HG03565 (cell line): ENCODE data around the gene IGF1R.
A peak's percentile ranks its signal among the peaks of the same experiment; 100 is the strongest.
"Not testable (repeated sequence)": the region's sequence is repeated elsewhere in the genome, so short reads cannot be mapped to it uniquely, and the experiment has no call there.

ENCODE experiments used
- ATAC-seq: cut with Tn5 transposase; IDR thresholded peaks from one replicate; pipeline ENCODE4 v1.9.1; 2021; ENCODE audit warnings: mild to moderate bottlenecking, moderate library complexity; ENCODE audit not compliant: unreplicated experiment

The IGF1R gene

GRCh38 chr15:98647774-98648653 lies at the start of gene IGF1R:
Gene IGF1R (plus strand): TSS chr15:98648539. CDS start chr15:98649582, 1,043 bp downstream.
- ATAC-seq: peak; percentile 50

- ATAC-seq: peak; percentile 89
Measured at GRCh38 chr15:98599909-98600691, 48.2 kb upstream of the IGF1R start.

- ATAC-seq: no peak
Measured at GRCh38 chr15:98604983-98605382, 43.4 kb upstream of the IGF1R start.

GRCh38 chr15:98609144-98609852 lies 39.0 kb upstream of the IGF1R start:
- ATAC-seq: no peak

GRCh38 chr15:98610991-98611390 lies 37.3 kb upstream of the IGF1R start:
- ATAC-seq: no peak

- ATAC-seq: no peak
Measured at GRCh38 chr15:98611808-98612207, 36.5 kb upstream of the IGF1R start.

- ATAC-seq: no peak
Measured at GRCh38 chr15:98612490-98613110, 35.7 kb upstream of the IGF1R start.

- ATAC-seq: no peak
Measured at GRCh38 chr15:98614681-98615080, 33.7 kb upstream of the IGF1R start.

GRCh38 chr15:98616397-98616796 lies 31.9 kb upstream of the IGF1R start:
- no peak for ATAC-seq

GRCh38 chr15:98617328-98617980 lies 30.9 kb upstream of the IGF1R start:
- no peak for ATAC-seq

GRCh38 chr15:98618576-98618975 lies 29.8 kb upstream of the IGF1R start:
- ATAC-seq: not testable (repeated sequence)

- ATAC-seq: no peak
Measured at GRCh38 chr15:98620020-98620419, 28.3 kb upstream of the IGF1R start.

- ATAC-seq: no peak
Measured at GRCh38 chr15:98621021-98621420, 27.3 kb upstream of the IGF1R start.

GRCh38 chr15:98625614-98626013 lies 22.7 kb upstream of the IGF1R start:
- ATAC-seq: no peak

GRCh38 chr15:98626153-98626552 lies 22.2 kb upstream of the IGF1R start:
- ATAC-seq: no peak

- no peak for ATAC-seq
Measured at GRCh38 chr15:98628216-98628615, 20.1 kb upstream of the IGF1R start.

GRCh38 chr15:98635848-98636247 lies 12.5 kb upstream of the IGF1R start:
- no peak for ATAC-seq

GRCh38 chr15:98643115-98643514 lies 5.2 kb upstream of the IGF1R start:
- ATAC-seq: no peak

GRCh38 chr15:98646546-98647025 lies 1.8 kb upstream of the IGF1R start:
- ATAC-seq: no peak
